T-helper 17 cell (primary cell): Measurements from ENCODE around the gene SPEF1. TPM values are rescaled to one million over a fixed set of nuclear protein-coding genes. Genes with fewer than 3 reads are reported as not detected.

Experiments used
- ATAC-seq: fragments of 150-1000 bp; cut with Tn5 transposase; 2 replicates; pipeline ENCODE4 v1.10.0; 2021; ENCODE audit warnings: mild to moderate bottlenecking, moderate library complexity
- DNase-seq, 3 donors: peaks; one replicate each; pipeline versions ENCODE4 v3.0.0 to v3.0.0-alpha.2; 2020 to 2021
- H3K9me3 ChIP-seq: one replicate; pipeline ENCODE4 v1.7.0; 2013; ENCODE audit warnings: low read length, mild to moderate bottlenecking; ENCODE audit not compliant: control insufficient read depth, poor library complexity, severe bottlenecking
- H3K27ac Mint-ChIP-seq: one replicate; pipeline ENCODE4 v1.8.0; 2022; ENCODE audit warnings: mild to moderate bottlenecking, moderate library complexity, mixed read lengths
- H3K27me3 Mint-ChIP-seq: one replicate; pipeline ENCODE4 v1.8.0; 2022; ENCODE audit warnings: mixed read lengths
- H3K36me3 Mint-ChIP-seq: one replicate; pipeline ENCODE4 v1.8.0; 2022; ENCODE audit warnings: low read depth, mixed read lengths
- H3K4me1 Mint-ChIP-seq: one replicate; pipeline ENCODE4 v1.8.0; 2022; ENCODE audit warnings: mild to moderate bottlenecking, mixed read lengths
- H3K4me3 Mint-ChIP-seq: one replicate; pipeline ENCODE4 v1.8.0; 2022; ENCODE audit warnings: mild to moderate bottlenecking, moderate library complexity, mixed read lengths
- total RNA-seq, 4 donors: library from RNA in 2 of 4; stranded (reverse) in 2 of 4; gene quantifications; one replicate each; pipeline ENCODE4 v1.2.3 and lab custom pipeline; 2022 to 2026

SPEF1 gene
- total RNA-seq, 2 donors from 2014 or later, result 0.18 TPM; not detected in 1

DNA sequence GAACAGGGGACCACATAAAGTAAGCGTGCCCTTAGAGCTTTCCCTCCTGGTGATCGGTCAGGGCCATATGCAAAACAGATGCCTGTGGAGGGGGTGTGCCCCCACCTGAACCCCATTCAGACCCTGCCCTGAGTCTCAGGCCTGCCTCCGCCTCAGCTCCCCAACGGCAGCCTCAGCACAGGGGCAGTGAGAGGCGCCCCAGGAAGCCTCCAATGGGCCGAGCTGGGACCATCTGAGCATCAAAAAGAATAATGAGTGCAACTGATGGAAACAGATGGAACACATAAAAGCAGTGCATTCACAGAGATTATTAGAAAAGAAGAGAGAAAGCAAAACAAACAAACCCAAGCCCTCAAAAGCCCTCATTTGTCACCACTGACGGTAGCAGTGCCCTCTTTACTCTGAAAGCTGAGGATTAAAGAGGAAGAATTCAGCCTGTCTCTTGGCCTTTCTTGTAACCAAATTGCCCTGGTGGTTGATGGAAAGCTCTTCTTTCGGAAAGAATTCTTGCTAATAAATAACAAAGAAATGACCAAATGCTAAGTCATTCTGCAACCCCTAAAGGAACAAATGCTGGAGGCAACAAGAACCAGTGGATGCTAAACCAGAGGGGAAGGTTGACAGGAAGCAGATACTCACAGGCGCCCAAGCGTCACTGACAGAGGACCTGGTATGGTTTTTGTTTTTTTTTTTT is 20.4 kb downstream of the SPEF1 start:
- H3K27ac Mint-ChIP-seq, result peak overlapping the region; percentile 32
- DNase-seq, result no peak
- ATAC-seq, result no peak
- H3K27me3 Mint-ChIP-seq, result no peaks in the 10 kb centered on the region
- no peaks in the 10 kb centered on the region for H3K9me3 ChIP-seq
- no peak overlapping the region for H3K4me3 Mint-ChIP-seq
- H3K4me1 Mint-ChIP-seq, result peaks cover 10% of the 10 kb centered on the region
- H3K36me3 Mint-ChIP-seq, result no peaks in the 10 kb centered on the region

DNA sequence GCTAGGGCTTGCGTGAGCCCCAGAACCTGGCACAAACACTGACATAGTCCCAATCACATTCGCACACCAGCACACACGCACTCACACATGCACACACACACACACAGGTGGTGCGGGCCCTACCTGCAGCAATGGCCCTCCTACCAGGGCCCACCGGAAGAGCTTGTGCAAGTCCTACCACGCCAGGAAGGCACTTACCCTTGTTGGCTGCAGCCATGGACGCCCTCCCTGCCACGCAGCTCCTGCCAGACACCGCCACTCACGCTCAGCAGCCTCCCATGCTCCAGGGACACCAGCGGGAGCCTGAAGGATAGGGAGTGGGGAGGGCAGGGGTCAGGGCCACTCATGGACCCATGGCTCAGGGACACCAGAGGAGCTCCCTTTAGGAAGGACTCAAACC is 21.4 kb downstream of the SPEF1 start:
- Mint-ChIP-seq H3K27ac (no peak overlapping the region), H3K36me3 (no peaks in the 10 kb centered on the region), H3K27me3 (no peaks in the 10 kb centered on the region), H3K4me3 (no peak overlapping the region), H3K4me1 (peaks cover 8% of the 10 kb centered on the region)
- ATAC-seq, result no peak
- DNase-seq, result no peak
- H3K9me3 ChIP-seq, result no peaks in the 10 kb centered on the region

DNA sequence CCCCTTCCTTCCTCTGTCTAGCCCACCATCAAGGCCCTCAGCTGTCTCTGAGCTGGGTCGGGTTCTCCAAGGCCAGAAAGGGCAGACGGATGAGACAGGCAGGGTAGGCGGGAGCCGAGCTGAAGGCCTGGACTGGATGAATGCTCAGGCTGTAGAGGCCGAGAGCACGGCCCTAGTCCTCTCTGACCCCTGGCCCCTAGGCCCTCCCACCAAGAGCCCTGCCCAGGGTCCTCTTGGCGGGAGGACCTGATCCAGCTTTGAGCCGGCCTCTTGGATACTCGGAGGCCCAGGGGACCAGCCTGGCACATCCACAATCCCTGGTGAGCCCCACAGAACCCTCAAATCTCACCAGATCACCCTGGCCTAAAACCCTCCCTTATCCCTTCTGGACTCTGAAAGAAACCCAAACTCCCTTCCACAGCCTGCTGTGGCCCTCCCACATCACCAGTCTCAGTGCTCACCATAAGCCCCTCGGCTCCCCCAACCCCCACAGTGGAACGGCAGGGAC is 21.9 kb downstream of the SPEF1 start:
- H3K9me3 ChIP-seq, result no peaks in the 10 kb centered on the region
- no peaks in the 10 kb centered on the region for H3K36me3 Mint-ChIP-seq
- peaks cover 8% of the 10 kb centered on the region for H3K4me1 Mint-ChIP-seq
- no peak for DNase-seq
- ATAC-seq, result no peak
- H3K4me3 Mint-ChIP-seq, result no peak overlapping the region
- H3K27ac Mint-ChIP-seq, result no peak overlapping the region
- no peaks in the 10 kb centered on the region for H3K27me3 Mint-ChIP-seq

DNA sequence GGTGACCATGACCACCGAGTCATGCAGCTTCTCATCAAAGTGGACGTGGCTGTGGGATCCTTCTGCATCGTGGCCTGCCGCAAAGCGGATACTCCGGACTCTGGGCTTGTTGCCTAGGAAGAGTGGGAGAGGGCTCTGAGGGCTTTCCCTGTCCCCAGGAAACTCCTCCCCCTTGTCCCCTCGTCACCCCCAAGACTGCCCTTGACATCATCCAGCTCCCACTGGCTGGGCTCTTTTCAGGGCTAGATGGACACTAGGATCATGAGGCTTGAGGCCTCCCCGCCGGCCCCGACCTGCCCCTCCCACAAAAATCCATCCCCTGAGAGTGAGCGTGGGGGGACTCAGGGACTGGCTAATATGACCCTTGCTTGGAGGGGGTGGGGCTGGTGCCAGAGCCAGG is 22.7 kb downstream of the SPEF1 start:
- Mint-ChIP-seq H3K36me3 (no peaks in the 10 kb centered on the region), H3K27ac (no peak overlapping the region), H3K4me1 (peaks cover 8% of the 10 kb centered on the region)

DNA sequence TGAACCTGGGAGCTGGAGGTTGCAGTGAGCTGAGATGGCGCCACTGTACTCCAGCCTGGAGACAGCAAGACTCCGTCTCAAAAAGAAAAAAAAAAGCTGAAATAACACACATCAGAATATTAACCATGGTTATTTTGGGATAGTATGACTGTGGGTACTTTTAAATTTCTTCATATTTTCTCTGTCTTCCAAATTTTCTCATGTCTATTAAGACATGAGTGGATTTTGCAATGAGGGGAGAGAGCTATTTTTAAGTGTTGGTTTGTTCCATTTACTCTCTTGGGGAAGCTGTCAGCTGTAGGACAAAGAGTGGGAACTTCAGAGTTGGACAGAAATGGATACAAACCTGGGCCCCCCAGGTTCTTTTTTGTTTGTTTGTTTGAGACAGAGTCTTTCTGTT is 24.0 kb downstream of the SPEF1 start:
- Mint-ChIP-seq H3K4me3 (no peak overlapping the region), H3K27me3 (no peaks in the 10 kb centered on the region), H3K27ac (peak overlapping the region; percentile 19), H3K36me3 (no peaks in the 10 kb centered on the region), H3K4me1 (peaks cover 10% of the 10 kb centered on the region)
- no peak for ATAC-seq
- H3K9me3 ChIP-seq, result no peaks in the 10 kb centered on the region
- no peak for DNase-seq

More for the DNA sequence above, 22.7 kb downstream of the SPEF1 start:
- DNase-seq, result no peak
- no peak for ATAC-seq
- H3K9me3 ChIP-seq, result no peaks in the 10 kb centered on the region
- no peak overlapping the region for H3K4me3 Mint-ChIP-seq
- H3K27me3 Mint-ChIP-seq, result no peaks in the 10 kb centered on the region

DNA sequence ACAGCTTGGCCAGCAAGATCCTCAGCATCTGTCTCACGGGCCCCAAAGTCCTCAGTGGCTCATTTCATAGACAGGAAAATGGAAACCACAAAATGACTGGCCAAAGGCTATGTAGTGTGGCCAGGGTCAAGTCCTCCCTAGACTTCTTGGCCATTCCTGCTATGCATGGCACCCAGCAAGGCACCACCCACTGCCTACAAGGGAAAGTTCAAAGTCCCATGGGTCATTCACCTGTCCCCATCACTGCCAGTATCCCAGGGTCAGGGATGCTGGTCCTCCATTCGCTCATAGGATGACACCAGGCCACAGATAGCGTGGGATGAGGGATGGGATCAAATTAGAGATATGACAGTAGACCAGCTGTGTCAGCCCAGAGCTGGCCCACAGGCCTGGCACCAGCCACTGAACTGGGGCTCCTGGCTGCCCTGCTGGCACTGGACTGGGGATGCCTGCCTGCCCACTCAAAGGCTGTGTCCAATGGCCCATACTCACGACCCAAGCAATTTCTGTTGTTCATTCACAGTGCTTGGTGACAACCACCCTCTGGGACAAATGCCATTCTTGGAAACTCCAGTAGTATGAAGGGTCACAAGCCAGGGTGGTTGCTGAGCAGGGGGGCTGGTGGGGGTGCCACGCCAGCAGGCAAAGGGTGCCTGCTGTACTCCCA is 25.3 kb downstream of the SPEF1 start:
- H3K27me3 Mint-ChIP-seq, result no peaks in the 10 kb centered on the region
- DNase-seq (no peak), ATAC-seq (no peak)
- H3K27ac Mint-ChIP-seq, result peak overlapping the region; percentile 19
- no peaks in the 10 kb centered on the region for H3K36me3 Mint-ChIP-seq
- H3K4me1 Mint-ChIP-seq, result peaks cover 11% of the 10 kb centered on the region
- H3K4me3 Mint-ChIP-seq, result no peak overlapping the region
- no peaks in the 10 kb centered on the region for H3K9me3 ChIP-seq

DNA sequence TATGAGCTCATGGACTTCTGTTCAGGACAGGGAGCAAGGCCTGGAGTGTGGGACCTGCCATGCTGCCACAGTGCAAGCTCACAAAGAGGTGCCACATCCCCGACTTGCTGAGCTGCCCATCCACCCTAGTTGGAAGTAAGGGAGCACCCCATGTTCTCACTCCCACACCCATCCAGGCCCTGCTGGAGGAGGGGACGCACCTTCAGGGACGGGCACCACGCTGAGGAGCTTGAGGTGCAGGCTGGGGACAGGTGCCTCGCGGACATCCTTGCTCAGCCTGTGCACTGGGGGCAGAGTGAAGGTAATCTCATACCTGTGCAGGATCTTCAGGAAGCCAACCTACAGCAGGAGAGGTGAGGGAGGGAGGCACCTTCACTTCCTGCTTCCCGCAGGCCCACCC is 26.0 kb downstream of the SPEF1 start:
- H3K4me3 Mint-ChIP-seq, result no peak overlapping the region
- H3K27me3 Mint-ChIP-seq, result no peaks in the 10 kb centered on the region
- H3K36me3 Mint-ChIP-seq, result no peaks in the 10 kb centered on the region
- H3K27ac Mint-ChIP-seq, result no peak overlapping the region
- peaks cover 11% of the 10 kb centered on the region for H3K4me1 Mint-ChIP-seq
- ATAC-seq (no peak), DNase-seq (no peak)
- no peaks in the 10 kb centered on the region for H3K9me3 ChIP-seq

DNA sequence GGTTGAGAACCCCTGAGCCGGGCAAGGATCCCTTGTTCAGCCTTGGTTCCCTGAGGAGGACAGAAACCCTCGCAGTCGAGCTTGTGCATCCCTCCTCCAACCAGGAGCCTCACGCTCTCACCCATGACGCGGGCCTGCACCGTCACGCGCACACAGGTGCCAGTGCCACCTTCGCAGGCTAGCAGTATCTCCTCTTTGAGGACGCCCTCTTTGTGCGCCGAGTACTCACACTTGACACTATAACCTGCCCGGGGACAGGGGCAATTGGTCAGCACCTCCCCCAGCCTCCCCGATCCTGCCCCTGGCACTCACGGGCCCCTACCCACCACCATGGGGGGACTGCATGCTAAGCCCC is 27.0 kb downstream of the SPEF1 start:
- Mint-ChIP-seq H3K4me1 (peaks cover 5% of the 10 kb centered on the region), H3K27ac (no peak overlapping the region), H3K27me3 (no peaks in the 10 kb centered on the region), H3K36me3 (no peaks in the 10 kb centered on the region), H3K4me3 (no peak overlapping the region)
- DNase-seq, result no peak
- ATAC-seq, result no peak
- H3K9me3 ChIP-seq, result no peaks in the 10 kb centered on the region

DNA sequence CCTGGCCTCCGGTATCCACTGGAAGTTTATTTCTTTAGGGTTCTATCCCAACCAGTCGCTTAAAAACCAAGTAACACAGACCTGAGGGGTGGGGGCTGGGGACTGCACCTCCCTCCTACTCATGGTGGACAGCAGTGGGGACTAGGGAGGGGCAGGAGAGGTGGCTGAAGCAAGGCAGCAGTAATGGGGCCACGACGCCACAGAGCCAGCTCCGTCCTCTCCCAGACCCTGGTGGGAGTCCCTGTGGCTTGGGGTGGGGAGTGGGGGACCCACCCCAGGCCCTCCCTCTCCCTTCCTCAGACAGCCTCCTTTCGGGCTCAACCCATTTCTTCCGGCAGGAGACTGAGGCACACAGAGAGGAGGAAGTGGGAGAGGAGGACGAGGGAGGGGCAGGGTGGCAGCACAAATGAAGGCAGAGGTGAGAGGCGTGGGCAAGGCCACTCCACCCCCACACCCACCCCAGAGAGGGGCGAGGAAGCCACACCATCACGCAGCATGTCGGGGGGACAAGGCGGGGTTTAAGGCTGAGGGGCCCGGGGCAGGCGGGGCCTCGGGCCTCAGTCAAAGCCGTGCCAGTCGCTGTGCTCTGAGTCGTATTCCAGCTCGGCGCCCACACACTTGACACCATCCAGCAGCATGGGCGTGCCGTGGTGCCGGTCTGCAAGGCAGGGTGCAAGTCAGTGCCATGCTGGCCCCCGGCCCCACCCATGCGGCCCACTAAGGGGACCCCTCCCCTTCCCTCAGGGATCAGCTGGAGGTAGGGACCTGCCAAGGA is 27.6 kb downstream of the SPEF1 start:
- Mint-ChIP-seq H3K36me3 (no peaks in the 10 kb centered on the region), H3K4me3 (no peak overlapping the region), H3K4me1 (peaks cover 5% of the 10 kb centered on the region), H3K27ac (no peak overlapping the region), H3K27me3 (no peaks in the 10 kb centered on the region)
- DNase-seq (no peak), ATAC-seq (no peak)
- no peaks in the 10 kb centered on the region for H3K9me3 ChIP-seq

DNA sequence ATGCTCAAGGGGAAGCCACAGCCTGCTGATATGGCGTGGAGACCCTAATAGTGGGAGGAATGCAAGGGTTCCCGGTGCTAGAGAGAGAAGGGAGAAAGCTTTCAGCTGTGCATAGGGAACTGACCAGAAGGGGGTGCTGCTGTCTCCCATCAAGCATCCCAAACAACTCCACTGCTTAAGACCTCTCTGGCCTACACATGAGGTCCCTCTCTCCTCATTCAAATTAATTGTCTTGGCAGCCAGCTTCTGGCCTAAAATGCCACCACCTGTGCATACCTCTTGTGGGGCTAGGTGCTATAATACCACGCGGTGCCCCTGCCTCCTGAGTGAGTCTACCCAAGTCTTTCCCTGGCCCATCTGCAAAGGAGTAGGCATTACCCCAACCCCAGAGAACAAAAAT is 28.1 kb downstream of the SPEF1 start:
- no peaks in the 10 kb centered on the region for H3K9me3 ChIP-seq
- Mint-ChIP-seq H3K27me3 (no peaks in the 10 kb centered on the region), H3K4me1 (peaks cover 5% of the 10 kb centered on the region), H3K36me3 (no peaks in the 10 kb centered on the region), H3K4me3 (no peak overlapping the region), H3K27ac (no peak overlapping the region)
- DNase-seq (peak in 2 of 3 donors; percentile 31 to 46), ATAC-seq (peak; percentile 73)

DNA sequence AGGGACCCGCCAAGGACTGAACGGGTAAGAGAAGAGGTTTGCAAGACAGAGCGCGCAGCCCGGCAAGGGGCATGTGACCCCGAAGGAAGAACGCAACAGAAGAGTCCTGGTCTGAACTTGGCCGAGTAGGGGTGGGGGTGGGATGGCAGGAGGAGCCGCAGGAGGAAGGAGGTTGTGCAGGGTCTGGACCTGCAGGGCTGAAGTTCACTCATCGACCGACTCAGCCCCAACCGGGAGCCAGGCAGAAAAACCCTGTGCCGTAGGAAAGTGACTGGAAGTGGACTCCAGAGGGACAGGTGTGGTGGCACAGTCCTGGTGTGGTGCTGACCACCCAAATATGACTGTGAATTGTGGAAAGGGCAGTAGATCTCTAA is 28.9 kb downstream of the SPEF1 start:
- Mint-ChIP-seq H3K36me3 (no peaks in the 10 kb centered on the region), H3K27ac (peak overlapping the region; percentile 62), H3K4me3 (peak overlapping the region; percentile 80), H3K27me3 (peaks cover 3% of the 10 kb centered on the region), H3K4me1 (peaks cover 3% of the 10 kb centered on the region)
- DNase-seq (no peak), ATAC-seq (no peak)
- H3K9me3 ChIP-seq, result no peaks in the 10 kb centered on the region

DNA sequence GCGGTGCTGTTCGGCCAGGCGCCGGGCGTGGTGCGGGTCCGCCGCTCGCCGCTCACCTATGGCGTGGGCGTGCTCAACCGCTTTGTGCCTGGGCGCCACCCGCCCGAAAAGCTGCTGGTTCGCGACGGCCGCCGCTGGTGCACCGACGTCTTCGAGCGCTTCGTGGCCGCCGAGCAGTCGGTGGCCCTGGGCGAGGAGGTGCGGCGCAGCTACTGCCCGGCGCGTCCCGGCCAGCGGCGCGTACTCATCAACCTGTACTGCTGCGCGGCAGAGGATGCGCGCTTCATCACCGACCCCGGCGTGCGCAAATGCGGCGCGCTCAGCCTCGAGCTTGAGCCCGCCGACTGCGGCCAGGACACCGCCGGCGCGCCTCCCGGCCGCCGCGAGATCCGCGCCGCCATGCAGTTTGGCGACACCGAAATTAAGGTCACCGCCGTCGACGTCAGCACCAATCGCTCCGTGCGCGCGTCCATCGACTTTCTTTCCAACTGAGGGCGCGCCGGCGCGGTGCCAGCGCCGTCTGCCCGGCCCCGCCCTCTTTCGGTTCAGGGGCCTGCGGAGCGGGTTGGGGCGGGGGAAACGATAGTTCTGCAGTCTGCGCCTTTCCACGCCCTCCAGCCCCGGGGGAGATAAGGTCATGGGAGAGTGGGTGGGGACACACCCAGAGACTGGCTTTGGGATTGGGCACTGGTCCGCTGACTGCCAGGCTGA is 29.4 kb downstream of the SPEF1 start:
- Mint-ChIP-seq H3K4me3 (peak overlapping the region; percentile 80), H3K27ac (peak overlapping the region; percentile 62), H3K36me3 (no peaks in the 10 kb centered on the region), H3K27me3 (peaks cover 6% of the 10 kb centered on the region), H3K4me1 (peaks cover 3% of the 10 kb centered on the region)
- ATAC-seq, result peak; percentile 63
- H3K9me3 ChIP-seq, result no peaks in the 10 kb centered on the region
- DNase-seq, result peak; percentile 35 to 68 (median 53)

DNA sequence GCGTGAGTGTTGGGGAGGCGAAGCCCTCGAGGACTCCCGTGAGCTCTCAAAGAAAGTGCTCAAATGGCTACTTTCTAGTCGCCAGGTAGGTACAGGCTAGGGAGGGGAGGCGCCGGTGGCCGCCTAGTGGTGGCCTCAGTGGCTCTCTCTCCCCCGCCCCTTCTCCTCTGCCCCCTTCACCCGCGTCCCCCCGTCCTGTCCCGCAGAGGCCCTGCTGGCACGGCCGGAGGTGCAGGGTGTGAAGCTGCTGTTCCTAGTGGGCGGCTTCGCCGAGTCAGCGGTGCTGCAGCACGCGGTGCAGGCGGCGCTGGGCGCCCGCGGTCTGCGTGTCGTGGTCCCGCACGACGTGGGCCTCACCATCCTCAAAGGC is 30.0 kb downstream of the SPEF1 start:
- peaks cover 3% of the 10 kb centered on the region for H3K4me1 Mint-ChIP-seq
- ATAC-seq, result no peak
- no peaks in the 10 kb centered on the region for H3K9me3 ChIP-seq
- peak overlapping the region; percentile 52 for H3K4me3 Mint-ChIP-seq
- no peak for DNase-seq
- H3K36me3 Mint-ChIP-seq, result no peaks in the 10 kb centered on the region
- H3K27me3 Mint-ChIP-seq, result peaks cover 6% of the 10 kb centered on the region
- H3K27ac Mint-ChIP-seq, result no peak overlapping the region
